OCI-LY1 (cell line): ENCODE results near the gene CDH26.

Source experiments
- H2AFZ ChIP-seq: fragments of 200-600 bp; sonication (generic), shearing (Covaris generic); 2 replicates; pipeline ENCODE4 v1.6.0; 2014; ENCODE audit warnings: antibody characterized with exemption, mild to moderate bottlenecking, low read length
- H3F3A ChIP-seq: fragments of 200-600 bp; sonication (generic), shearing (Covaris generic); 2 replicates; pipeline ENCODE4 v1.6.0; 2014; ENCODE audit warnings: mild to moderate bottlenecking, antibody characterized with exemption, low read length, moderate library complexity; ENCODE audit not compliant: insufficient read depth
- H3K27ac ChIP-seq: fragments of 200-600 bp; sonication (generic); 2 replicates; pipeline ENCODE4 v1.5.1; 2014; ENCODE audit warnings: low read length, mixed run types, mild to moderate bottlenecking, low read depth; ENCODE audit not compliant: poor library complexity, severe bottlenecking
- H3K27me3 ChIP-seq: fragments of 200-600 bp; sonication (generic); 2 replicates; pipeline ENCODE4 v1.6.0; 2014; ENCODE audit warnings: antibody characterized with exemption, mild to moderate bottlenecking, low read length, moderate library complexity; ENCODE audit not compliant: insufficient read depth
- H3K36me3 ChIP-seq: fragments of 200-600 bp; sonication (generic); 2 replicates; pipeline ENCODE4 v1.6.1; 2014; ENCODE audit warnings: mild to moderate bottlenecking, antibody characterized with exemption, low read length, moderate library complexity, mixed read lengths; ENCODE audit not compliant: insufficient read depth
- H3K4me1 ChIP-seq: fragments of 200-600 bp; sonication (generic); 2 replicates; pipeline ENCODE4 v1.5.1; 2014; ENCODE audit warnings: mild to moderate bottlenecking, low read length, moderate library complexity; ENCODE audit not compliant: insufficient read depth, severe bottlenecking
- H3K4me2 ChIP-seq: fragments of 200-600 bp; sonication (generic), shearing (Covaris generic); 2 replicates; pipeline ENCODE4 v1.6.1; 2014; ENCODE audit warnings: low read length
- H3K4me3 ChIP-seq: fragments of 200-600 bp; sonication (generic); 2 replicates; pipeline ENCODE4 v1.5.1; 2014; ENCODE audit warnings: low read length, low read depth, mild to moderate bottlenecking, mixed read lengths; ENCODE audit not compliant: poor library complexity, severe bottlenecking
- H3K79me2 ChIP-seq: fragments of 200-600 bp; shearing (Covaris generic); 2 replicates; pipeline ENCODE4 v1.6.1; 2016; ENCODE audit warnings: mixed run types, low read length, mixed read lengths; ENCODE audit not compliant: insufficient read depth
- H3K9ac ChIP-seq: fragments of 200-600 bp; sonication (generic), shearing (Covaris generic); 2 replicates; pipeline ENCODE4 v1.6.1; 2014; ENCODE audit warnings: mild to moderate bottlenecking, low read length, mixed read lengths
- H3K9me2 ChIP-seq: fragments of 200-600 bp; sonication (generic), shearing (Covaris generic); 2 replicates; pipeline ENCODE4 v1.6.1; 2014; ENCODE audit warnings: low read depth, mild to moderate bottlenecking, low read length, mixed read lengths
- H3K9me3 ChIP-seq: fragments of 200-600 bp; shearing (Covaris generic); 2 replicates; pipeline ENCODE4 v1.6.1; 2014; ENCODE audit warnings: low read length, mixed read lengths
- H4K20me1 ChIP-seq: fragments of 200-600 bp; sonication (generic), shearing (Covaris generic); 2 replicates; pipeline ENCODE4 v1.6.0; 2016; ENCODE audit warnings: mild to moderate bottlenecking, low read length; ENCODE audit not compliant: insufficient read depth
- EZH2 ChIP-seq: fragments of 200-600 bp; sonication (generic), shearing (Covaris generic); IDR thresholded peaks from 2 replicates; pipeline ENCODE4 v1.8.0; 2017; ENCODE audit warnings: borderline replicate concordance, mixed run types, mild to moderate bottlenecking, antibody characterized with exemption, low read length, moderate library complexity, mixed read lengths
- TF ChIP-seq, protein P1 (sequence below): fragments of 200-600 bp; sonication (generic), shearing (Covaris generic); IDR thresholded peaks from 2 replicates; pipeline ENCODE4 v1.5.1; 2017; ENCODE audit warnings: mild to moderate bottlenecking, antibody characterized with exemption, low read length, moderate library complexity, mixed read lengths

CDH26 gene

DNA sequence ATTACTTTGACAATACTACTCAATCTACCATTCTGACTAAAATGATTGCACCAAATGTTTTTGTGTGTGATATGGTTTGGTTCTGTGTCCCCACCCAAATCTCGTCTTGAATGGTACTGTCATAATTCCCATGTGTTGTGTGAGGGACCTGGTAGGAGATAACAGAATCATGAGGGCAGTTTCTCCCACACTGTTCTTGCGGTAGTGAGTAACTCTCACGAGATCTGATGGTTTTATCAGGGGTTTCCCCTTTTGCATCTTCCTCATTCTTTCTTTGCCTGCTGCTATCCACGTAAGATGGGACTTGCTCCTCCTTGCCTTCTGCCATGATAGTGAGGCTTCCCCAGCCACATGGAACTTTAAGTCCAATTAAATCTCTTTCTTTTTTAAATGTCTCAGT, 45.6 kb upstream of the CDH26 start:
- H3K9ac ChIP-seq, result no peak overlapping the region
- no peak overlapping the region for H2AFZ ChIP-seq
- H3K36me3 ChIP-seq, result no peaks in the 10 kb centered on the region
- no peak overlapping the region for H3K4me3 ChIP-seq
- no peaks in the 10 kb centered on the region for H3F3A ChIP-seq
- H3K4me2 ChIP-seq, result no peak overlapping the region
- no peaks in the 10 kb centered on the region for H3K27me3 ChIP-seq
- H3K79me2 ChIP-seq, result no peaks in the 10 kb centered on the region
- no peak for TF ChIP-seq EZH2
- TF ChIP-seq, protein P1, sequence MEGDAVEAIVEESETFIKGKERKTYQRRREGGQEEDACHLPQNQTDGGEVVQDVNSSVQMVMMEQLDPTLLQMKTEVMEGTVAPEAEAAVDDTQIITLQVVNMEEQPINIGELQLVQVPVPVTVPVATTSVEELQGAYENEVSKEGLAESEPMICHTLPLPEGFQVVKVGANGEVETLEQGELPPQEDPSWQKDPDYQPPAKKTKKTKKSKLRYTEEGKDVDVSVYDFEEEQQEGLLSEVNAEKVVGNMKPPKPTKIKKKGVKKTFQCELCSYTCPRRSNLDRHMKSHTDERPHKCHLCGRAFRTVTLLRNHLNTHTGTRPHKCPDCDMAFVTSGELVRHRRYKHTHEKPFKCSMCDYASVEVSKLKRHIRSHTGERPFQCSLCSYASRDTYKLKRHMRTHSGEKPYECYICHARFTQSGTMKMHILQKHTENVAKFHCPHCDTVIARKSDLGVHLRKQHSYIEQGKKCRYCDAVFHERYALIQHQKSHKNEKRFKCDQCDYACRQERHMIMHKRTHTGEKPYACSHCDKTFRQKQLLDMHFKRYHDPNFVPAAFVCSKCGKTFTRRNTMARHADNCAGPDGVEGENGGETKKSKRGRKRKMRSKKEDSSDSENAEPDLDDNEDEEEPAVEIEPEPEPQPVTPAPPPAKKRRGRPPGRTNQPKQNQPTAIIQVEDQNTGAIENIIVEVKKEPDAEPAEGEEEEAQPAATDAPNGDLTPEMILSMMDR, result no peak
- no peaks in the 10 kb centered on the region for H3K9me2 ChIP-seq
- H4K20me1 ChIP-seq, result no peaks in the 10 kb centered on the region
- no peaks in the 10 kb centered on the region for H3K4me1 ChIP-seq
- no peaks in the 10 kb centered on the region for H3K9me3 ChIP-seq
- no peak overlapping the region for H3K27ac ChIP-seq

DNA sequence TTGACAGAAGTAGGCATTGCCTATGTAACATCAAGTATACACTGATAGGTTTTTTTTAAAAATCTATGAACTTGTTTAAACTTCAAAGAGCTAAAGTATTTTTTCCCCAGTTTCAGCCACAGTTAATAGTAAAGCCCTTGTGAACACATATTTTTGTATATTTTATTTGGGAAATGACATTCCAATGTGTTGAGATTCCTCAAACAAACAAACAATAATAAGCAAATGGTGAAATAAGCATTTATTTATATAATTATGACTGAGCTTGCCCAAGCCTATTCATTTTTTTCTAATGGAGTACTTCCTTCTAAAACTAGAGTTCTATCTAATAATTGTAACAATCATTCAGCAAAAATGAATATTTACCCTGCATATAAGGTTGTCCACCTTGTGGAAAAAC, 37.3 kb upstream of the CDH26 start:
- Histone ChIP-seq H3K36me3 (no peaks in the 10 kb centered on the region), H3K9ac (no peak overlapping the region), H3K9me3 (no peaks in the 10 kb centered on the region), H3F3A (no peaks in the 10 kb centered on the region), H3K27me3 (no peaks in the 10 kb centered on the region), H4K20me1 (no peaks in the 10 kb centered on the region), H3K9me2 (no peaks in the 10 kb centered on the region), H3K4me2 (no peak overlapping the region), H3K27ac (no peak overlapping the region), H2AFZ (no peak overlapping the region), H3K4me3 (no peak overlapping the region), H3K79me2 (no peaks in the 10 kb centered on the region), H3K4me1 (no peaks in the 10 kb centered on the region)
- no peak for TF ChIP-seq EZH2
- TF ChIP-seq, protein P1, result no peak

DNA sequence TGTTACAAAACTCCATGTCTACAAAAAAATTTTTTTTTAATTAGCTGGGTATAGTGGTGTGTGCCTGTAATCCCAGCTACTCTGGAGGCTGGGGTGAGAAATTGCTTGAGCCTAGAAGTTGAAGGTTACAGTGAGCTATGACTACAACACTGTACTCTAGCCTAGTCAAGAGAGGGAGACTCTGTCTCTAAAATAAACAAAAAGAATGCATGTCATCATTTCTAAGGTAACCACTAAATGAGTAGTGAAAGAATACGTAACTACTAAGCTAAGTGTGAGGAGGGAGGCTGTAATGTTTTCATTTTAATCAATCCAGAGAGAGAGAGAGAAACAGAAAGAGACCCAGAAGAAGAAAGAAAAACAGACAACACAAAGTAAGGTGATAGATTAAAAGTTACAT, 34.7 kb upstream of the CDH26 start:
- Histone ChIP-seq H3K27ac (no peak overlapping the region), H3K79me2 (no peaks in the 10 kb centered on the region), H3K9ac (no peak overlapping the region), H3K27me3 (no peaks in the 10 kb centered on the region), H3K9me2 (no peaks in the 10 kb centered on the region), H3K4me1 (no peaks in the 10 kb centered on the region), H3K4me2 (no peak overlapping the region), H3K36me3 (no peaks in the 10 kb centered on the region), H3K4me3 (no peak overlapping the region), H3K9me3 (no peaks in the 10 kb centered on the region), H2AFZ (no peak overlapping the region), H3F3A (no peaks in the 10 kb centered on the region), H4K20me1 (no peaks in the 10 kb centered on the region)
- TF ChIP-seq, protein P1, result no peak
- TF ChIP-seq EZH2, result no peak
